ENCODE data around the gene UGT1A1. TPM values are rescaled to one million over a fixed set of nuclear protein-coding genes. Genes with fewer than 3 reads are reported as not detected.

Gene UGT1A1
- total RNA-seq, 4 donors from 2014 or later: 2.3 to 7.1 (median 3.4) TPM

- WGBS, 2 donors: 74 to 79% methylated on average over 9 of the region's 9 CpGs
- DNase-seq: no peak
- no peaks in the 10 kb centered on the region for H3K27me3 ChIP-seq
- TF ChIP-seq POLR2A (IDR thresholded peaks at IDR 0.05): no peak
- TF ChIP-seq, protein P1, sequence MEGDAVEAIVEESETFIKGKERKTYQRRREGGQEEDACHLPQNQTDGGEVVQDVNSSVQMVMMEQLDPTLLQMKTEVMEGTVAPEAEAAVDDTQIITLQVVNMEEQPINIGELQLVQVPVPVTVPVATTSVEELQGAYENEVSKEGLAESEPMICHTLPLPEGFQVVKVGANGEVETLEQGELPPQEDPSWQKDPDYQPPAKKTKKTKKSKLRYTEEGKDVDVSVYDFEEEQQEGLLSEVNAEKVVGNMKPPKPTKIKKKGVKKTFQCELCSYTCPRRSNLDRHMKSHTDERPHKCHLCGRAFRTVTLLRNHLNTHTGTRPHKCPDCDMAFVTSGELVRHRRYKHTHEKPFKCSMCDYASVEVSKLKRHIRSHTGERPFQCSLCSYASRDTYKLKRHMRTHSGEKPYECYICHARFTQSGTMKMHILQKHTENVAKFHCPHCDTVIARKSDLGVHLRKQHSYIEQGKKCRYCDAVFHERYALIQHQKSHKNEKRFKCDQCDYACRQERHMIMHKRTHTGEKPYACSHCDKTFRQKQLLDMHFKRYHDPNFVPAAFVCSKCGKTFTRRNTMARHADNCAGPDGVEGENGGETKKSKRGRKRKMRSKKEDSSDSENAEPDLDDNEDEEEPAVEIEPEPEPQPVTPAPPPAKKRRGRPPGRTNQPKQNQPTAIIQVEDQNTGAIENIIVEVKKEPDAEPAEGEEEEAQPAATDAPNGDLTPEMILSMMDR (IDR thresholded peaks at IDR 0.05): no peak
- H3K9me3 ChIP-seq: no peaks in the 10 kb centered on the region
- H3K4me3 ChIP-seq: no peak overlapping the region
- intact Hi-C loops (cut with DNase I): no loop called here
- no peaks in the 10 kb centered on the region for H3K36me3 ChIP-seq
- no peaks in the 10 kb centered on the region for H3K4me1 ChIP-seq
- H3K27ac ChIP-seq: no peak overlapping the region
These were observed 31.8 kb downstream of the UGT1A1 start for GRCh38 chr2:233791883-233792329.

DNA sequence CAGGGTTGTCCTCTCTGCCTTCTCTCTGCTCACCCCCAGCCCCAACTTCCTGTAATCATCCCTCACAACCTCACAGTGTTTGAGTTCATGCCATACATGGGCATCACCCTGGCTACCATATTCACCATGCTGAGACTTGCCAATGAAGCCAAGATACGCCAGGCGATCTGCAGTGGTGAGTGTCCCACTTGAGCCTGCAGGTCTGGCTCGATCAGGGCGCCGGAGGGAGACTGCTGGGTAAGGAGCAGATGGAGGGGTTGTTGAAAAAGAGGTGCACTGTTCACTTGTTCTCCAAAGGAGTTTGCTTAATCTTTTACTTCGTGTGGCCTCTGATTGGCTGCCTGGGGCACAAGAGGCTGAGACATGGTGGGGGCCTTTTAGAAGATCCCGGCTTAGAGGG is 32.6 kb downstream of the UGT1A1 start:
- DNase-seq: no peak
- no peak overlapping the region for H3K27ac ChIP-seq
- no peaks in the 10 kb centered on the region for H3K27me3 ChIP-seq
- intact Hi-C loops (cut with DNase I): no loop called here
- WGBS, 2 donors: 78 to 87% methylated on average over 7 of the region's 7 CpGs
- no peaks in the 10 kb centered on the region for H3K36me3 ChIP-seq
- H3K4me1 ChIP-seq: no peaks in the 10 kb centered on the region
- H3K9me3 ChIP-seq: no peaks in the 10 kb centered on the region
- H3K4me3 ChIP-seq: no peak overlapping the region
- TF ChIP-seq, protein P1 (IDR thresholded peaks at IDR 0.05): no peak
- TF ChIP-seq POLR2A (IDR thresholded peaks at IDR 0.05): no peak

DNA sequence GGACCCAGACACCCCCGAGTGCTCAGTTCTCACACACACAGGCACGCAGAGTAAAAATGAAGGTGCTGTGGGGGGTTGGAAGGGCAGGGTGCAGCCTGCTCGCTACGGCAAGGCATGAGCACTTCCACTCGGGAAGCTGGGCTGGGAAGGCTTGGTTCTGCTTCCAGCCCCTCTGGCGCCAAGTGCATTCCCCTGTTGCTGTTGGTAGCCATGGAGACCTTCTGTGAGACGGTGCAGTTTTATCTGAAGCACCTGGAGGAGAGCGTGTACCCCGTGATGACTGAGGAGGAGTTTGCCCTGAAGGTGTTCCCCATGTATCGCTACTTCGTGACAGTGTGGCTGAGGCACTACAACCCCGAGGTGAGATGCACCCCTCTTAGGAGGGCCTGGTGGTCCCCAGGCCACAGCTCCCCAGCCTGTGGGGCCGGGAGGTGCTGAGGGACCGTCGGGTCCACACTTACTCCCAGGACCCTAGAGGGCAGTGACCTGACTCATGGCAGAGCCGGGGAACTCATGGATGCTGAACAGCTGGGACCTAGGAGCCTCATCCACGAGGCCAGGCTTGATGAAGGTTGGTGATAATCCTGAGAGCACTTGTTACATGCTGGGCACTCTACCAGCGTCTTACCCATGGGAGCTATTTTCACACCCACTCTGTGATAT is 33.5 kb downstream of the UGT1A1 start:
- H3K9me3 ChIP-seq: no peaks in the 10 kb centered on the region
- WGBS, 2 donors: no CpG with 5 or more reads among the region's 18 CpGs
- H3K27ac ChIP-seq: no peak overlapping the region
- no peaks in the 10 kb centered on the region for H3K4me1 ChIP-seq
- H3K36me3 ChIP-seq: no peaks in the 10 kb centered on the region
- no peak for DNase-seq
- no peaks in the 10 kb centered on the region for H3K27me3 ChIP-seq
- TF ChIP-seq, protein P1 (IDR thresholded peaks at IDR 0.05): no peak
- no peak for TF ChIP-seq POLR2A (IDR thresholded peaks at IDR 0.05)
- intact Hi-C loops (cut with DNase I): no loop called here
- H3K4me3 ChIP-seq: no peak overlapping the region

DNA sequence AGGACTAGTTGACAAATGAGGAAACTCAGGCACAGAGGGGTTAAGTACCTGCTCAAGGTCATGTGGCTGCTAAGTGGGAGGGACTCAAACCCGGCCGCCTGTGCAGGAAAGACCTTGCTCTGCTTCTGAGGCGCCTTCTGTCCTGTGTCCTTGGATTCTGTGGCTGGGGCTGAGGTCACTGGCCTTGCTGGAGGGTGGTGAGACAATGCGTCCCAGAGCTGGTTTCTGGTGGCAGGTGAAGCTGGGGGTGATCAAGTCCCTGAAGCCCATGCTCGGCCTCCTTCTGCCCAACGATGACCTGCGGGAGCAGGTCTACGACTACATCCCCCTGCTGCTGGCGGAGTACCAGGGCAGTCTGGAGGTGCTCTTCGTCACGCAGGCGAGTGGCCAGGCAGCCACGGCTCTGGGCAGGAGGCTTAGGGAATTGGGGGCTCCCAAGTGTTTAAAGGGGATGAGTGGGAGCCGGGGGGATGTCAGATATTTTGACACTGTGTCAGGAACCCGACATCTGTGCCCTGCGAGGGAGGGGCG is 34.1 kb downstream of the UGT1A1 start:
- Histone ChIP-seq H3K36me3 (no peaks in the 10 kb centered on the region), H3K4me1 (no peaks in the 10 kb centered on the region), H3K9me3 (no peaks in the 10 kb centered on the region), H3K4me3 (no peak overlapping the region), H3K27me3 (no peaks in the 10 kb centered on the region), H3K27ac (no peak overlapping the region)
- TF ChIP-seq, protein P1 (IDR thresholded peaks at IDR 0.05): no peak
- TF ChIP-seq POLR2A (IDR thresholded peaks at IDR 0.05): no peak
- DNase-seq: no peak
- intact Hi-C loops (cut with DNase I): no loop called here
- WGBS, 2 donors: 84 to 100% methylated on average over 1 to 9 of the region's 17 CpGs

DNA sequence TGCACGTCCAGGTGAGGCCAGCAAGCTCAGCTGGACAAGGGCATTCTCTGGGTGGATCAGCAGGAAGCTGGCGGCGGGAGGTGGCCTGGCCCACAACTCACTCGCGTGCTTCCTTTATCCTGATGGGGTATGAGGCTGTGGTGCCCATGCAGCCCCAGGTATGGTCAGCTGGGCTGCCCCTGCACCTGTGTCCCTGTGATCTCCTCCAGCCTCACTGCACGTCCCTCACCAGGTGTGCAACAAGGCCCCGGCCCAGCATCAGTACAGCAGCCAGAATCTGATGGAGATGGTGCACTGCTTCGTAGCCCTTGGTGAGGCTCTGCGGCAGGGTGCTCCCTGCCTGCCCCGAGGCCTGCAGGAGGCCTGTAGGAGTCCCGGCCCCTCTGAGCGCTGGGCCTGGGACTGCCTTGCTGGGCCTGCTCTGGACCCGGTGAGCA is 35.7 kb downstream of the UGT1A1 start:
- WGBS, 2 donors: 89% methylated on average over 6 of the region's 13 CpGs; no CpG with 5 or more reads in 1 of the 2 donors
- Histone ChIP-seq H3K27me3 (no peaks in the 10 kb centered on the region), H3K4me1 (no peaks in the 10 kb centered on the region), H3K9me3 (no peaks in the 10 kb centered on the region), H3K36me3 (no peaks in the 10 kb centered on the region), H3K4me3 (no peak overlapping the region), H3K27ac (no peak overlapping the region)
- TF ChIP-seq, protein P1 (IDR thresholded peaks at IDR 0.05): no peak
- no peak for TF ChIP-seq POLR2A (IDR thresholded peaks at IDR 0.05)
- DNase-seq: no peak
- intact Hi-C loops (cut with DNase I): no loop called here

All from esophagus squamous epithelium (tissue), 5 donors.